GM10266 (cell line): ENCODE results near the gene ROMO1.
"Not testable (repeated sequence)": the region's sequence is repeated elsewhere in the genome, so short reads cannot be mapped to it uniquely, and the experiment has no call there.

Source experiments
- DNase-seq: peaks from one replicate; pipeline ENCODE4 v3.0.0; 2012; ENCODE audit errors: extremely low spot score
- CTCF ChIP-seq: IDR thresholded peaks from 2 replicates; pipeline ENCODE4 v1.5.1; 2012; ENCODE audit warnings: mild to moderate bottlenecking, low read depth; ENCODE audit not compliant: control insufficient read depth, insufficient read depth; ENCODE audit errors: missing control alignments

Gene ROMO1

GRCh38 chr20:35715652-35716051, 16.4 kb downstream of the ROMO1 start:
- DNase-seq, result no peak
- TF ChIP-seq CTCF, result no peak

GRCh38 chr20:35716330-35716729, 17.1 kb downstream of the ROMO1 start:
- TF ChIP-seq CTCF, result no peak

DNA sequence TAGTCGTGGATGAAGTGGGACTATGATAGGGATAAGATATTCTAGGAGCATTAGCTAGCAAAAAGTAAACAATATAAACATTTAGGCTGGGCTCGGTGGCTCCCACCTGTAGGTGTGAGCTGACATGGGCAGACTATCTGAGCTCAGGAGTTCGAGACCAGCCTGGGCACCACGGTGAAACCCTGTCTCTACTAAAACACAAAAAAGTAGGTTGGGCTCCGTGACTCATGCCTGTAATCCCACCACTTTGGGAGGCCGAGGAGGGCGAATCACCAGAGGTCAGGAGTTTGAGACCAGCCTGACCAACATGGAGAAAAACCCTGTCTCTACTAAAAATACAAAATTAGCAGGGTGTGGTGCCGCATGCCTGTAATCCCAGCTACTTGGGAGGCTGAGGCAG, 19.1 kb downstream of the ROMO1 start:
- not testable (repeated sequence) for DNase-seq

More at GRCh38 chr20:35716330-35716729, 17.1 kb downstream of the ROMO1 start:
- no peak for DNase-seq

DNA sequence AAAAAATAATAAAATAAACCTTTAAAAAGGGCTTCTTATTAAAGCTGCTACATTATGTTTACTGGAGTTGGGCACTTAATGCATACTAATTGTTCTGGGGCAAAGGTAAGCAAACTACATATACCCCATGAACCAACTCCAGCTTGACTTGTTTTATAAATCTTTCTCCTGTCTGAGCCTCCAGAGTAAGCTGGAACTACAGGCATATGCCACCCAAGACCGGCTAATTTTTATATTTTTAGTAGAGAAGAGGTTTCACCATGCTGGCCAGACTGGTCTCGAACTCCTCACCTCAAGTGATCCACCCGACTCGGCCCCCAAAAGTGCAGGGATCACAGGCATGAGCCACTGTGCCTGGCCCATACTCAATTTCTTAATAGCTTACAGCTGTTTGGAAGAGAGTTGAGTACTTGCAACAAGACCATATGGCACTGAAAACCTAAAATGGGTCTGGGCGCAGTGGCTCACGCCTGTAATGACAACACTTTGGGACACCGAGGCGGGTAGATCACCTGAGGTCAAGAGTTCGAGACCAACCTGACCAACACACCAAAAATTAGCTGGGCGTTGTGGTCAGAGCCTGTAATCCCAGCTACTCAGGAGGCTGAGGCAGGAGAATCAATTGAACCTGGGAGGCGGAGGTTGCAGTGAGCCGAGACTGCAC, 19.9 kb downstream of the ROMO1 start:
- TF ChIP-seq CTCF, result no peak
- DNase-seq, result no peak

DNA sequence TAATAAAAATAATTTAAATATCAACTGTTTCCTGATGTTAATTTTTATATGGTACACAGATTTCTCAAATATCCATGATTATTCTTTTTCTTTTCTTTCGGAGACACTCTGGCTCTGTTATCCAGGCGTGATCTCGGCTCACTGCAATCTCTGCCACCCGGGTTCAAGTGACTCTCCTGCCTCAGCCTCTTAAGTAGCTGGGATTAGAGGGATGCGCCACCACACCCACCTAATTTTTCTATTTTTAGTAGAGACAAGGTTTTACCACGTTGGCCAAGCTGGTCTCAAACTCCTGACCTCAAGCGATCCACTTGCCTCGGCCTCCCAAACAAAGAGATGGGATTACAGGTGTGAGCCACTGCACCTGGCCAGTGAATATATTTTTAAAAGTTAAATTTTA, 20.5 kb downstream of the ROMO1 start:
- TF ChIP-seq CTCF, result no peak
- no peak for DNase-seq

DNA sequence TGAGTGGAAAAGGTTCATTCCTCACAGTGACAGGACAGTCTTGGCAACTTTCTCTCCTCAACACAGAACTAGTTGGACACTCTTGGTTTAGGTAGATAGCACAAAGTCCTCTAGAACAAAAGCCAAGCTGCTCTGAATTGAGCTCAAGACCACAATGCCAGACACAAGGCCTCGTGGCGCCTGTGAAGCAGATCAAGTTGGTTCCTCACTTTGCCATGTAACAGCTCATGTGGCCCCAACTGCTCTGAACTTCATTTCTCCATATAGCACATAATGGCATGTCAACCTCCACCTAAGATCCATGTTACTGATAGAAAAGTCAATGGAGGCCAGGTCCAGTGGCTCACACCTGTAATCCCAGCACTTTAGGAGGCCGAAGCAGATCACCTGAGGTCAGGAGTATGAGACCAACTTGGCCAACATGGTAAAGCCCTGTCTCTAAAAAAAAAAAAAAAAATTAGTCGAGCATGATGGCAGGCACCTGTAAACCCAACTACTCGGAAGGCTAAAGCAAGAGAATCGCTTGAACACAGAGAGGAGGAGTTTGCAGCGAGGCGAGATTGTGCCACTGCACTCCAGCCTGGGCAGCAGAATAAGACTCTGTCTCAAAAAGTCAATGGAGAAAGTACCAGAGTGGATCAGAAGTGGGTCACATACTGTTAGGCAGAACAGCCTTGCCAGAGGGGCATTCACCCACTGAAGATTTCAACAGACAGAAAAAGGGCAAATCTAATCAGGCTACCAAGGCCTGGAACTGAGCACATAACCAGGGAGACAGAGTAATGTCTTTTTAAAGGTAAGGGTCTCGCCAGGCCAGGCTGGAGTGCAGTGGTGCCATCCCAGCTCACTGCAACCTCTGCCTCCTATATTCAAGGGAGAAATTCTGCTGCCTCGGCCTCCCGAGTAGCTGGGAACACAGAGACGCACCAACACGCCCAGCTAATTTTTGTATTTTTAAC, 21.2 kb downstream of the ROMO1 start:
- no peak for TF ChIP-seq CTCF
- DNase-seq, result no peak

- TF ChIP-seq CTCF, result no peak
- DNase-seq, result no peak
Measured at GRCh38 chr20:35721219-35721618, 22.0 kb downstream of the ROMO1 start.
